ENCODE results near the gene PC. TPM values are rescaled to one million over a fixed set of nuclear protein-coding genes. Genes with fewer than 3 reads are reported as not detected.
A peak's percentile ranks its signal among the peaks of the same experiment; 100 is the strongest.

The PC gene
- polyA plus RNA-seq, 1 of the 3 experiments (the other 2 are of a cell fraction): 9.7 TPM

DNA sequence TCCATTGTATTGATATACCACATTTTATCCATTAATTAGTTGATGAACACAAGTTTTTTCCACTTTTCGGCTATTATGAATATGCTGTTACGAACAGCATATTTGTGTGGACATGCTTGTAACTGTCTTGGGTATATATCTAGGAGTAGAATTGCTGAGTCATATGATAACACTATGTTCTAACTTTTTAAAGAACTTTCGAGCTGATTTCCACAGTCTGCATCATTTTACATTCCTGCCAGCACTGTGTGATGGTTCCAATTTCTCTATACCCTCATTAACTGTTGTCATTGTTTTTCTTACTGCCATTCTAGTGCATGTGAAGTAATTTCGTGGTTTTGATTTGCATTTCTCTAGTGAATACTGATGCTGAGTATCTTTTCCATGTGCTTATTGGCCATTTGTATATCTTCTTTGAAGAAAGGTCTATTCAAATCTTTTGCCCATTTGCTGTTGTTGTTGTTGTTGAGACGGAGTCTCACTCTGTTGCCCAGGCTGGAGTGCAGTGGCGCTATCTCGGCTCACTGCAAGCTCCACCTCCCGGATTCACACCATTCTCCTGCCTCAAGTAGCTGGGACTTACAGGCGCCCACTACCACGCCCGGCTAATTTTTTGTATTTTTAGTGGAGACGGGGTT, 122.3 kb downstream of the PC start:
- H3K27ac ChIP-seq (ENCODE audit: low read depth in 2 of 2, low read length in 1 of 2): peak overlapping the region in 1 of 2 experiments; percentile 25; a peak in 1 of 4 replicates
- no peak overlapping the region for H3K9ac ChIP-seq
- H3K4me3 ChIP-seq (ENCODE audit: low read depth in 2 of 2, low read length in 1 of 2): no peak overlapping the region
- H3K9me2 ChIP-seq: no peaks in the 10 kb centered on the region
- H3K4me2 ChIP-seq: no peak overlapping the region
- peaks cover 0 to 5% of the 10 kb centered on the region in 2 experiments; a peak in 2 of 4 replicates for H3K4me1 ChIP-seq (ENCODE audit: control insufficient read depth in 1 of 2, insufficient read depth in 2 of 2, low read depth in 1 of 2, low read length in 1 of 2)
- POLR2A ChIA-PET: no interaction called here
- no peaks in the 10 kb centered on the region for H3K9me3 ChIP-seq
- peaks cover 15% of the 10 kb centered on the region; the same call in 1 of the 2 replicates for H3K79me2 ChIP-seq (ENCODE audit: insufficient read depth)
- DNase-seq: no peak
- TF ChIP-seq FOXM1 (IDR thresholded peaks at IDR 0.05; ENCODE audit: low read depth): no peak
- TF ChIP-seq TAF1 (IDR thresholded peaks at IDR 0.05; ENCODE audit: borderline replicate concordance, low read depth, low read length): no peak
- no peak for TF ChIP-seq TEAD4 (IDR thresholded peaks at IDR 0.05; ENCODE audit: borderline replicate concordance, insufficient read depth)
- no peak for TF ChIP-seq SIN3A (IDR thresholded peaks at IDR 0.05; ENCODE audit: borderline replicate concordance, low read depth, low read length)
- no peak for TF ChIP-seq ELF1 (IDR thresholded peaks at IDR 0.05)
- TF ChIP-seq, protein P1, sequence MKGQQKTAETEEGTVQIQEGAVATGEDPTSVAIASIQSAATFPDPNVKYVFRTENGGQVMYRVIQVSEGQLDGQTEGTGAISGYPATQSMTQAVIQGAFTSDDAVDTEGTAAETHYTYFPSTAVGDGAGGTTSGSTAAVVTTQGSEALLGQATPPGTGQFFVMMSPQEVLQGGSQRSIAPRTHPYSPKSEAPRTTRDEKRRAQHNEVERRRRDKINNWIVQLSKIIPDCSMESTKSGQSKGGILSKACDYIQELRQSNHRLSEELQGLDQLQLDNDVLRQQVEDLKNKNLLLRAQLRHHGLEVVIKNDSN (IDR thresholded peaks at IDR 0.05; ENCODE audit: borderline replicate concordance, low read depth): no peak
- no peak for TF ChIP-seq RCOR1 (IDR thresholded peaks at IDR 0.05; ENCODE audit: low read length)
- CTCF ChIA-PET: no interaction called here
- peaks cover 9 to 14% of the 10 kb centered on the region in 2 experiments for H3K36me3 ChIP-seq (replicated peaks in 1 of 2; ENCODE audit: control insufficient read depth in 1 of 2, insufficient read depth in 2 of 2, low read length in 1 of 2)
- no peaks in the 10 kb centered on the region for H3K27me3 ChIP-seq (ENCODE audit: insufficient read depth)
- peaks cover 21% of the 10 kb centered on the region for H3F3A ChIP-seq (replicated peaks; ENCODE audit: insufficient read depth)
- H2AFZ ChIP-seq (ENCODE audit: low read depth): no peak overlapping the region
- WGBS (ENCODE audit: low lambda C conversion rate): 94% methylated on average over 12 of the region's 12 CpGs
- H4K20me1 ChIP-seq (ENCODE audit: insufficient read depth): no peaks in the 10 kb centered on the region

DNA sequence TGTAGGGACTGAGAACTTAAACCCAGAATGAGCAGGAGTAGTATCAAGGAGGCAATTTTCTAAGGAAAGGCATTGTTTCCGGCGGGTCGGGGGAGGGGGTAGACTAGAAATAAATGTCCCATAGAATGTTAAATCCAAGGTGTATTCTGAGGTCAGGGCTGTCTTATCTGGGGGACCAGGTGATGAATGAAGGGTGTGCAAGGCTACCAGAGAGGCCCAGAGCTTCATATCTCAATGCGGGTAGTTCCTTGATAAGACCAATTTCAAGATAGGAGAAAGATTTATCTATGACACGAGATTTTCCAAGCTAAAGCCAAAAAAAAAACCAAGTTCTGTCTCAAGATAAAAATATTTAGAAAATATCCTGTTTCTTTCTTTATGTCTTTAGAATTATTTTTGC, 123.2 kb downstream of the PC start:
- ChIA-PET POLR2A (interaction anchor here (0.7 kb wide), 1 partner anchor 157 kb away, joined by 4 read pairs; no protein-coding TSS in a partner anchor), CTCF (interaction anchor here (0.6 to 4.0 kb wide), 38 partner anchors 8 to 449 kb away, joined by 3 to 52 read pairs (median 4); partner anchors contain the start of genes C11orf86, CTSF, RBM4 and RCE1)
- Histone ChIP-seq H3K9me2 (no peaks in the 10 kb centered on the region), H4K20me1 (ENCODE audit: insufficient read depth) (no peaks in the 10 kb centered on the region), H3K4me3 (ENCODE audit: low read depth in 2 of 2, low read length in 1 of 2) (no peak overlapping the region), H3F3A (replicated peaks; ENCODE audit: insufficient read depth) (peaks cover 28% of the 10 kb centered on the region), H3K27me3 (ENCODE audit: insufficient read depth) (no peaks in the 10 kb centered on the region), H3K36me3 (replicated peaks in 1 of 2; ENCODE audit: control insufficient read depth in 1 of 2, insufficient read depth in 2 of 2, low read length in 1 of 2) (peaks cover 12 to 16% of the 10 kb centered on the region in 2 experiments), H3K4me1 (ENCODE audit: control insufficient read depth in 1 of 2, insufficient read depth in 2 of 2, low read depth in 1 of 2, low read length in 1 of 2) (peaks cover 0 to 5% of the 10 kb centered on the region in 2 experiments; a peak in 1 of 4 replicates), H3K9ac (no peak overlapping the region), H3K4me2 (no peak overlapping the region), H2AFZ (ENCODE audit: low read depth) (no peak overlapping the region), H3K79me2 (ENCODE audit: insufficient read depth) (peaks cover 6% of the 10 kb centered on the region; the same call in 1 of the 2 replicates), H3K9me3 (no peaks in the 10 kb centered on the region), H3K27ac (ENCODE audit: low read depth in 2 of 2, low read length in 1 of 2) (no peak overlapping the region)
- no peak for DNase-seq
- TF ChIP-seq YY1 (IDR thresholded peaks at IDR 0.05; ENCODE audit: low read depth): no peak
- TF ChIP-seq RFX5 (IDR thresholded peaks at IDR 0.05; ENCODE audit: low read length): no peak
- TF ChIP-seq FOSL2 (IDR thresholded peaks at IDR 0.05; ENCODE audit: borderline replicate concordance, low read depth): no peak
- TF ChIP-seq SMC3 (IDR thresholded peaks at IDR 0.05; ENCODE audit: low read depth, low read length): no peak
- TF ChIP-seq EZH2phosphoT487 (IDR thresholded peaks at IDR 0.05; ENCODE audit: borderline replicate concordance, low read depth): no peak
- no peak for TF ChIP-seq CHD2 (IDR thresholded peaks at IDR 0.05; ENCODE audit: low read length, partially characterized antibody)
- no peak for TF ChIP-seq JUND (IDR thresholded peaks at IDR 0.05)
- TF ChIP-seq ZBTB33 (IDR thresholded peaks at IDR 0.05; ENCODE audit: borderline replicate concordance, low read depth): no peak
- 90% methylated on average over 5 of the region's 5 CpGs for WGBS (ENCODE audit: low lambda C conversion rate)

All from SK-N-SH (cell line).